Activated T-helper 17 cell treated with anti-CD3 and anti-CD28 coated beads, Interleukin-2, amount 50 U/mL, for 72 hours (primary cell): ENCODE data around the gene BID. TPM values are rescaled to one million over a fixed set of nuclear protein-coding genes. Genes with fewer than 3 reads are reported as not detected.

ENCODE experiments used
- ATAC-seq: fragments of 150-1000 bp; cut with Tn5 transposase; replicated peaks from 2 replicates; pipeline ENCODE4 v1.10.0; 2021; ENCODE audit warnings: mild to moderate bottlenecking, moderate library complexity
- H3K27ac Mint-ChIP-seq: one replicate; pipeline ENCODE4 v1.8.0; 2022; ENCODE audit warnings: mixed read lengths
- H3K27me3 Mint-ChIP-seq: one replicate; pipeline ENCODE4 v1.8.0; 2022; ENCODE audit warnings: mixed read lengths
- H3K36me3 Mint-ChIP-seq: one replicate; pipeline ENCODE4 v1.8.0; 2022; ENCODE audit warnings: low read depth, mild to moderate bottlenecking, mixed read lengths
- H3K4me1 Mint-ChIP-seq: one replicate; pipeline ENCODE4 v1.8.0; 2022; ENCODE audit warnings: mixed read lengths
- H3K4me3 Mint-ChIP-seq: one replicate; pipeline ENCODE4 v1.8.0; 2022; ENCODE audit warnings: mild to moderate bottlenecking, mixed read lengths
- H3K9me3 Mint-ChIP-seq: one replicate; pipeline ENCODE4 v1.8.0; 2022; ENCODE audit warnings: mixed read lengths
- total RNA-seq, 2 donors: library from RNA; stranded (reverse); gene quantifications; one replicate each; pipeline ENCODE4 v1.2.3, GENCODE V29; 2022

BID gene
- total RNA-seq, 2 donors from 2014 or later, result 6.2 to 19.2 TPM

DNA sequence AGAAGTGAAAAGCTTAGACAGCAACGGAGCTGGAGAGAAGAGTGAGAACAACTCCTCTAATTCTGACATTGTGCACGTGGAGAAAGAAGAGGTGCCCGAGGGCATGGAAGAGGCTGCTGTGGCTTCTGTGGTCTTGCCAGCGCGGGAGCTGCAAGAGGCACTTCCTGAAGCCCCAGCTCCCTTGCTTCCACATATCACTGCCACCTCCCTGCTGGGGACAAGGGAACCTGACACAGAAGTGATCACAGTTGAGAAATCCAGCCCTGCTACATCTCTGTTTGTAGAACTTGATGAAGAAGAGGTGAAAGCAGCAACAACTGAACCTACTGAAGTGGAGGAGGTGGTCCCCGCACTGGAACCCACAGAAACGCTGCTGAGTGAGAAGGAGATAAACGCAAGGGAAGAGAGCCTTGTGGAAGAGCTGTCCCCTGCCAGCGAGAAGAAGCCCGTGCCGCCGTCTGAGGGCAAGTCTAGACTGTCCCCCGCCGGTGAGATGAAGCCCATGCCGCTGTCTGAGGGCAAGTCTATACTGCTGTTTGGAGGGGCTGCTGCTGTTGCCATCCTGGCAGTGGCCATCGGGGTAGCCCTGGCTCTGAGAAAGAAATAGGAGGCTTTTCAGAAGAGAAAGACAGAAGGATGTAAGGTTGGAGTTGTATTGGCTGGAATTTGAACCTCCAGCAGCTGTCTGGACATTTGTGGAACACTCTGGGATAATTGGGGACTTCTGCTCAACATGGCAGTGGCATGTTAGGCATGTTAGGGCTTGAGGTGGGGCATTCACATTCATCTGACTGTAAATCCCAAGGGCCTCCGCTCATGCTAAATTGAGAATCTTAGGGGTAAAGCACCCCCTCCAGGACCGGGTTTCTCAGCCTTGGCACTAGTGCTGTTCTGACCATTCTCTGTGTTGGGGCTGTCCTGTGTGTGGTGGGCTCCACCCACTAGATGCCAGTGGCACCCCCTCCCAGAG, 47.1 kb downstream of the BID start:
- Mint-ChIP-seq H3K4me1 (peaks cover 9% of the 10 kb centered on the region), H3K36me3 (peaks cover 63% of the 10 kb centered on the region), H3K27ac (peak overlapping the region; percentile 36), H3K27me3 (no peaks in the 10 kb centered on the region), H3K4me3 (no peak overlapping the region), H3K9me3 (no peaks in the 10 kb centered on the region)
- ATAC-seq, result no peak

- peaks cover 54% of the 10 kb centered on the region for H3K36me3 Mint-ChIP-seq
- no peaks in the 10 kb centered on the region for H3K9me3 Mint-ChIP-seq
- H3K4me3 Mint-ChIP-seq, result no peak overlapping the region
- H3K27me3 Mint-ChIP-seq, result no peaks in the 10 kb centered on the region
- peak; percentile 51 for ATAC-seq
- H3K27ac Mint-ChIP-seq, result peak overlapping the region; percentile 36
- H3K4me1 Mint-ChIP-seq, result peaks cover 9% of the 10 kb centered on the region
These were observed 48.0 kb downstream of the BID start for GRCh38 chr22:17726006-17726927.

DNA sequence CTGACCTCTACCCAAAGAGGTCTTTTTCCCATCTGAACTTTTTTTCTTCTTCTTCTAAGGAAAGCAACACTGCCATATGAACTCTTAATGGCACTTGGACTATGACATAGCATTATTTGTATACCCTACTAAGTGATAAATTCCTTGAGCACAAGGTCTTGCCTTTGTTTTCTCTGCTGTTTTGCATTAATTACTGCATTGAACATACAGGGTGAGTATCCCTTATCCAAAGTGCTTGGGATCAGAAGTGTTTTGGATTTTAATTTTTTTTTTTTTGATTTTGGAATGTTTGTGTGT, 48.8 kb downstream of the BID start:
- Mint-ChIP-seq H3K9me3 (no peaks in the 10 kb centered on the region), H3K36me3 (peaks cover 47% of the 10 kb centered on the region), H3K27me3 (no peaks in the 10 kb centered on the region), H3K4me3 (no peak overlapping the region), H3K4me1 (peaks cover 9% of the 10 kb centered on the region), H3K27ac (no peak overlapping the region)
- ATAC-seq, result no peak

DNA sequence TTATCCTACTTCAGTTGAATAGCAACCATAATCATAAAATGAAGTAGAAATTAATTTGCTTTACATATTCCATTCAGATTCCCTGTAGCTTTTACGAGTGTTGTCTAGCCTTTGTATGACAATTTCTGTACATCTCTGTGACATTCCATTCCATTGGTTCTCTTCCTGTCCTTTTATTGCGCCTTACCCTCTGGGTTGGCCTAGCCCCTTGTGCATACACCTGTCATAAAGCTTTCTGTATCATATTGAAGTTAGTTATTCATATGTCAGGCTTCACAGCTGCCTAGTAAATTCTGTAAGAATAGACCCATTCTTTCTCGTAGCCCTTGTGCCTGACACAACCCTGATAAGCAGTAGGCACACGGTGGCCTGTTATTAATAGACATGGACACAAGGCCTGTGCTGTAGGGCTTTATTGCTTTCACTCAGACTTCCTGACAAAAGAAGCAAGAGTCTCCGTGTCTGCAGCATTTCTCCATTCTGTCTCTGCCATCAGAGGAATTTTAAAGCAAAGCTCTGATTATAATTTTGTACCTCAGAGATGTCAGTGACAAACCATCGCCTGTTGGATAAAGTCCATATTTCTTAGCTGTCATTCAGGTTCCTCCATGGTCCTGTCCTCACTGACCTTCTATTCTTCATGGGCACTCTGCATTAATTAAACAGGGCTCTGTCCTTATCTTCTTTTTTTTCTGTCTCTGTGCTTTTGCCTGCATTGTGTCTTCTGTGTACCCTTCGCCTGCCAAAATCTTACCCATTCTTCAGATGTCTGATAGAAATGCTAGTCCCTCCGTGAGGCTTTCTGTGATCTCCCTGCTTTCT, 49.4 kb downstream of the BID start:
- H3K27me3 Mint-ChIP-seq, result no peaks in the 10 kb centered on the region
- H3K4me1 Mint-ChIP-seq, result peaks cover 9% of the 10 kb centered on the region
- H3K9me3 Mint-ChIP-seq, result no peaks in the 10 kb centered on the region
- H3K36me3 Mint-ChIP-seq, result peaks cover 41% of the 10 kb centered on the region
- H3K4me3 Mint-ChIP-seq, result no peak overlapping the region
- no peak for ATAC-seq
- H3K27ac Mint-ChIP-seq, result no peak overlapping the region

DNA sequence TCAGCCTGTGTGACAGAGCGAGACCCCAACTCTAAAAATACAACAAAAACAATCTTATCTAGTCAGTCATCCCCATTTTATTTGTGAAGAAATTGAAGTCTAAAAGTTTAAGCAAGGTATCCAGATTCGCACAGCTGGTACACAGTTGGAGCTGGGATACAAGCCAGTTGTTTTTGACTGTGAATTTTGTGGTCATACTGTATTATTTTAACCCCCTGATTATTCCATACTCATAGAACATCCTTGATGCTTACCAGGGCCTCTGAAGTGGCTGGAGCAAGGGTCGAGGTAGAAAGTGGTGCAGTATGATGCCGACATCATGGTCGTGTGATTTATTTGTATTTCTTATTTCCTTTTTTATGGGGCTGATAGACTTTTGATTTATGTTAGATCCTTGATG, 50.0 kb downstream of the BID start:
- H3K27ac Mint-ChIP-seq, result no peak overlapping the region
- H3K4me1 Mint-ChIP-seq, result peaks cover 9% of the 10 kb centered on the region
- no peak for ATAC-seq
- H3K27me3 Mint-ChIP-seq, result no peaks in the 10 kb centered on the region
- peaks cover 35% of the 10 kb centered on the region for H3K36me3 Mint-ChIP-seq
- H3K4me3 Mint-ChIP-seq, result no peak overlapping the region
- no peaks in the 10 kb centered on the region for H3K9me3 Mint-ChIP-seq

DNA sequence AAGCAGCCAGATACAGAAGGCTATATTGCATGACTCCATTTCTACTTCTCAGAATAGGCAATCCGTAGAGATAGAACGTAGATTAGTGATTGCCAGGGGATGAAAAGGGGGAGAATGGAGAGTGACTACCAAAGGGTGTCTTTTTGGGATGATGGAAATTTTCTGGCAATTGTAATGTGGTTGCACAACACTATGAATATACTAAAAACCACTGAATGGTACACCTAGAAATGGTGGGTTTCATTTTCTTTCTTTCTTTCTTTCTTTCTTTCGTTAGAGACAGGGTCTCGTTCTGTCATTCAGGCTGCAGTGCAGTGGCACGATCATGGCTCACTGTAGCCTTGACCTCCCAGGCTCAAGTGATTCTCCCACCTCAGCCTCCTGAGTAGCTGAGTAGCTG, 54.4 kb downstream of the BID start:
- H3K36me3 Mint-ChIP-seq, result peaks cover 7% of the 10 kb centered on the region
- no peaks in the 10 kb centered on the region for H3K9me3 Mint-ChIP-seq
- H3K4me1 Mint-ChIP-seq, result no peaks in the 10 kb centered on the region
- ATAC-seq, result no peak
- H3K27me3 Mint-ChIP-seq, result no peaks in the 10 kb centered on the region
- no peak overlapping the region for H3K4me3 Mint-ChIP-seq
- H3K27ac Mint-ChIP-seq, result no peak overlapping the region

- no peak for ATAC-seq
- no peak overlapping the region for H3K27ac Mint-ChIP-seq
- H3K4me1 Mint-ChIP-seq, result no peaks in the 10 kb centered on the region
- H3K27me3 Mint-ChIP-seq, result no peaks in the 10 kb centered on the region
- peaks cover 5% of the 10 kb centered on the region for H3K36me3 Mint-ChIP-seq
- no peak overlapping the region for H3K4me3 Mint-ChIP-seq
- no peaks in the 10 kb centered on the region for H3K9me3 Mint-ChIP-seq
These were observed 56.6 kb downstream of the BID start for GRCh38 chr22:17717708-17718107.

- Mint-ChIP-seq H3K36me3 (peaks cover 10% of the 10 kb centered on the region), H3K4me1 (no peaks in the 10 kb centered on the region), H3K27ac (peak overlapping the region; percentile 20), H3K27me3 (no peaks in the 10 kb centered on the region), H3K4me3 (no peak overlapping the region), H3K9me3 (no peaks in the 10 kb centered on the region)
- no peak for ATAC-seq
These were observed 57.7 kb downstream of the BID start for GRCh38 chr22:17716529-17716928.

- Mint-ChIP-seq H3K27me3 (no peaks in the 10 kb centered on the region), H3K36me3 (peaks cover 15% of the 10 kb centered on the region), H3K9me3 (no peaks in the 10 kb centered on the region), H3K4me1 (no peaks in the 10 kb centered on the region), H3K27ac (no peak overlapping the region), H3K4me3 (no peak overlapping the region)
- ATAC-seq, result no peak
These were observed 61.8 kb downstream of the BID start for GRCh38 chr22:17712441-17712840.

- H3K4me1 Mint-ChIP-seq, result peaks cover 12% of the 10 kb centered on the region
- no peak overlapping the region for H3K27ac Mint-ChIP-seq
- H3K4me3 Mint-ChIP-seq, result no peak overlapping the region
- H3K9me3 Mint-ChIP-seq, result no peaks in the 10 kb centered on the region
- no peaks in the 10 kb centered on the region for H3K27me3 Mint-ChIP-seq
- H3K36me3 Mint-ChIP-seq, result peaks cover 23% of the 10 kb centered on the region
- no peak for ATAC-seq
These were observed 64.2 kb downstream of the BID start for GRCh38 chr22:17710023-17710422.

DNA sequence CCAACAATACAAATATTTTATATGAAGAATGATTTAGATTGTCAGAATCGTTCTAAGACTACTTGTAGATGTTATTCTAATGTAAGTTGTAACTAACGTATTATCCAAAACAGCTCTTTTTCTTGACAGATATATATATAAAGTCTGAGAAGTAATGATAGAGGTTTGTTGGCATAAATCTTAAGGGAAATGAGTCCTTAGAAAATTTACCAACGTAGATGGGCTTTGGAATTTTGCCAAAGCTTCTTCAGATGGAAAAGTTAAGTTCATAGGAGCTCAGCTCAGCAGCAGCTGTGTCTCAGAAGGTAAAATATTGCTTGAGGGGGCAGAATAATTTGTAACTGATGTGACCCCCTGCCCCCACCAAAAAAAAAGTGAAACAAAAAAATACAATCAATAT, 66.7 kb downstream of the BID start:
- no peaks in the 10 kb centered on the region for H3K9me3 Mint-ChIP-seq
- no peaks in the 10 kb centered on the region for H3K27me3 Mint-ChIP-seq
- no peak overlapping the region for H3K27ac Mint-ChIP-seq
- H3K4me1 Mint-ChIP-seq, result peaks cover 12% of the 10 kb centered on the region
- peaks cover 34% of the 10 kb centered on the region for H3K36me3 Mint-ChIP-seq
- H3K4me3 Mint-ChIP-seq, result no peak overlapping the region
- ATAC-seq, result no peak

DNA sequence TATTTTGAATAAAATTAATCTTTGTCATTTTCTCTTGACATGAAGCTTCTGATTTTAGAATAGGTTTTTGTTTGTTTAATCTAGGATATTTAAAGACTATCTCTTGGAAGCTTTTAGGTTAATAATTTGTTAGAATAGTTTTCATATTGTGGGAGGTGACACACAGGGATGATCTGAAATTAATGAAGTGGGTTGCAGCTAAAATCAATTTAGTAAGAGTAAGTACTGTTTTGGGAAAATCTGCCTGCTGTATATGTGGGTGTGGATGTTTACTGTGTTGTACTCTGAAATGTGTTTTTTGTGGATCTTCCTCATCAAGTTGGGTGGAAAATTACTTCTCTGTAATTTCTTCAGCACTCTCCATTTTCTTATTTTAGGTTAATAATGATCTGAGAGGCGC, 67.3 kb downstream of the BID start:
- Mint-ChIP-seq H3K27me3 (no peaks in the 10 kb centered on the region), H3K36me3 (peaks cover 33% of the 10 kb centered on the region), H3K27ac (peak overlapping the region; percentile 65), H3K4me1 (peaks cover 12% of the 10 kb centered on the region), H3K4me3 (peak overlapping the region; percentile 67), H3K9me3 (no peaks in the 10 kb centered on the region)
- ATAC-seq, result no peak

DNA sequence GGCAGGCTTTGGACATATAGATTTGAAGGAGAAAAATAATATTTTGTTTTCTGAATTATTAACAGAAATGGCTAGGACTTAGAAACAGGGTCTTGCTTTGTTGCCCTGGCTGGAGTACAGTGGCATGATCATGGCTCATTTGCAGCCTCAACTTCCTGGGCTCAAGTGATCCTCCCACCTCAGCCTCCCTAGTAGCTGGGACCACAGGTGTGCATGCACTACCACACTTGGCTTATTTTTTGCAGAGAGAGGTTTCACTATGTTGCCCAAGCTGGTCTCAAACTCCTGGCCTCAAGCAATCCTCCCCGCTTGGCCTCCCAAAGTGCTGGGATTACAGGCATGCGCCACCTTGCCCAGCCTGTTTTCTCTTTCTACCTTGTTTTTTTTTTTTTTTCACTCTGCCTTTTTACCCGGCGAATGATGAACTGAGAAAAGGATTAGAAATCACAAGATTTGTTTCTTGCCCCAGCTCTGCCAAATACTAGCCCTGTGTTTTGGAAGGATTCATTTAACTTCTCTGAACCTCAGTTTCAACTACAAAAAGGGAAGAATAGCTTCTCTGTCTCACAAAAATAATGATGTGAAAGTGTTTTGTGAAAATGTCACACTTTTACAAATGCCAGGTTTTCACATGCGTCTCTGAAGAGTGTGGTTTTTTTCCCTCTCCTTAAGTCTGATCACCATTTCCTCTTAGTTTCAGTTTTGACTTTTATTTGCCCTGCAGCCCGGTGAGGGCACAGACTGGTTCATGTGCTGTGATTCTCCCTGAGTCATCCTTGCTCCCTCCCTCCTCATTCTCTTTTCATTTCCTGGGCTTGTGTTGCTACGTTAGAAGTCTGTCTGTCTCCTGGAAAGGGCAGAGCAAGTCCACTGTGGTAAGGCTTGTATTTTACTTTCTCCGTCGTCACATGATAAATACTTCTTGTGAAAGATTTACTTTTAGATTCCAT, 68.0 kb downstream of the BID start:
- Mint-ChIP-seq H3K9me3 (no peaks in the 10 kb centered on the region), H3K4me1 (peaks cover 12% of the 10 kb centered on the region), H3K27me3 (no peaks in the 10 kb centered on the region), H3K27ac (peak overlapping the region; percentile 65), H3K36me3 (peaks cover 28% of the 10 kb centered on the region), H3K4me3 (peak overlapping the region; percentile 67)
- ATAC-seq, result peak; percentile 98
